HEK293T (cell line): ENCODE measurements around the gene NPHP4.

Experiments used
- CTCF ChIA-PET: fragments of 350-600 bp; formaldehyde crosslinking; extraction: SDS; loops from one replicate; lab custom pipeline; 2021; ENCODE audit warnings: antibody characterized with exemption, inconsistent platforms; lab: Yijun Ruan, JAX
- POLR2A ChIA-PET: fragments of 350-600 bp; formaldehyde crosslinking; extraction: SDS; loops from one replicate; lab custom pipeline; 2020; ENCODE audit warnings: antibody characterized with exemption, inconsistent platforms; lab: Yijun Ruan, JAX
- DNase-seq: peaks from one replicate; pipeline ENCODE4 v3.0.0; 2012; ENCODE audit warnings: mixed read lengths; ENCODE audit errors: extremely low spot score
- ARNT ChIP-seq: fragments of 450-650 bp; IDR thresholded peaks from 2 replicates; pipeline ENCODE4 v1.6.1; 2017; ENCODE audit warnings: mild to moderate bottlenecking
- BHLHE40 ChIP-seq: fragments of 450-650 bp; IDR thresholded peaks from 2 replicates; pipeline ENCODE4 v1.6.1; 2016; ENCODE audit warnings: mild to moderate bottlenecking, moderate library complexity, borderline replicate concordance
- CTBP1 ChIP-seq: fragments of 450-650 bp; IDR thresholded peaks from 2 replicates; pipeline ENCODE4 v1.6.1; 2016; ENCODE audit warnings: borderline replicate concordance
- ELF4 ChIP-seq: fragments of 450-650 bp; IDR thresholded peaks from 2 replicates; pipeline ENCODE4 v1.6.1; 2017; ENCODE audit warnings: antibody characterized with exemption
- FOXA1 ChIP-seq: fragments of 450-650 bp; IDR thresholded peaks from 2 replicates; pipeline ENCODE4 v1.6.1; 2016; ENCODE audit warnings: mild to moderate bottlenecking
- FOXK2 ChIP-seq: fragments of 450-650 bp; IDR thresholded peaks from 2 replicates; pipeline ENCODE4 v1.6.1; 2016; ENCODE audit warnings: mild to moderate bottlenecking
- FOXM1 ChIP-seq: fragments of 450-650 bp; IDR thresholded peaks from 2 replicates; pipeline ENCODE4 v1.6.1; 2017; ENCODE audit warnings: mild to moderate bottlenecking, borderline replicate concordance
- HDGF ChIP-seq: fragments of 450-650 bp; IDR thresholded peaks from 2 replicates; pipeline ENCODE4 v1.6.1; 2017; ENCODE audit warnings: antibody characterized with exemption, borderline replicate concordance
- L3MBTL2 ChIP-seq: fragments of 450-650 bp; conservative IDR thresholded peaks from 2 replicates; pipeline ENCODE4 v1.6.1; 2016; ENCODE audit warnings: mild to moderate bottlenecking
- LEF1 ChIP-seq: fragments of 450-650 bp; IDR thresholded peaks from 2 replicates; pipeline ENCODE4 v1.6.1; 2017; ENCODE audit warnings: mild to moderate bottlenecking, borderline replicate concordance
- NFRKB ChIP-seq: fragments of 450-650 bp; IDR thresholded peaks from 2 replicates; pipeline ENCODE4 v1.6.1; 2016; ENCODE audit warnings: mild to moderate bottlenecking, moderate library complexity
- PKNOX1 ChIP-seq: fragments of 450-650 bp; IDR thresholded peaks from 2 replicates; pipeline ENCODE4 v1.6.1; 2016
- SP1 ChIP-seq: fragments of 450-650 bp; IDR thresholded peaks from 2 replicates; pipeline ENCODE4 v1.6.1; 2017
- SUZ12 ChIP-seq: fragments of 450-650 bp; IDR thresholded peaks from 2 replicates; pipeline ENCODE4 v1.6.1; 2016; ENCODE audit warnings: mild to moderate bottlenecking
- TARDBP ChIP-seq: fragments of 450-650 bp; IDR thresholded peaks from 2 replicates; pipeline ENCODE4 v1.6.1; 2016
- ZNF384 ChIP-seq: fragments of 450-650 bp; IDR thresholded peaks from 2 replicates; pipeline ENCODE4 v1.6.1; 2016

NPHP4 gene

GRCh38 chr1:5859766-5860165 is 132.5 kb downstream of the NPHP4 start:
- ChIA-PET POLR2A (no interaction called here), CTCF (no interaction called here)
- no peak for TF ChIP-seq ZNF384
- TF ChIP-seq FOXA1: no peak
- TF ChIP-seq LEF1: no peak
- TF ChIP-seq SUZ12: no peak
- TF ChIP-seq ARNT: no peak
- DNase-seq: no peak

- ChIA-PET CTCF (no interaction called here), POLR2A (no interaction called here)
- TF ChIP-seq ARNT: no peak
- no peak for TF ChIP-seq CTBP1
- TF ChIP-seq PKNOX1: no peak
- no peak for TF ChIP-seq LEF1
- TF ChIP-seq ZNF384: no peak
- no peak for TF ChIP-seq FOXA1
- TF ChIP-seq SUZ12: no peak
- TF ChIP-seq SP1: no peak
- TF ChIP-seq ELF4: no peak
- TF ChIP-seq L3MBTL2: no peak
- no peak for TF ChIP-seq FOXM1
- DNase-seq: no peak
Measured at GRCh38 chr1:5858844-5859407, 133.3 kb downstream of the NPHP4 start.

- TF ChIP-seq FOXM1 (no peak), CTBP1 (no peak), NFRKB (no peak), FOXA1 (no peak), PKNOX1 (no peak), ZNF384 (no peak), ELF4 (no peak), L3MBTL2 (no peak), HDGF (no peak), SUZ12 (no peak), FOXK2 (no peak), ARNT (no peak), TARDBP (no peak), LEF1 (no peak), BHLHE40 (no peak), SP1 (no peak)
- no peak for DNase-seq
- POLR2A ChIA-PET: no interaction called here
- CTCF ChIA-PET: no interaction called here
Measured at GRCh38 chr1:5858246-5858645, 134.0 kb downstream of the NPHP4 start.

GRCh38 chr1:5857508-5858090 is 134.6 kb downstream of the NPHP4 start:
- POLR2A ChIA-PET: no interaction called here
- TF ChIP-seq HDGF: no peak
- TF ChIP-seq ARNT: no peak
- CTCF ChIA-PET: no interaction called here
- no peak for DNase-seq

GRCh38 chr1:5857011-5857410 is 135.2 kb downstream of the NPHP4 start:
- ChIA-PET CTCF (no interaction called here), POLR2A (no interaction called here)
- TF ChIP-seq NFRKB: no peak
- TF ChIP-seq SUZ12: no peak
- no peak for TF ChIP-seq FOXK2
- TF ChIP-seq FOXA1: no peak
- no peak for TF ChIP-seq L3MBTL2
- no peak for TF ChIP-seq ELF4
- TF ChIP-seq FOXM1: no peak
- TF ChIP-seq BHLHE40: no peak
- no peak for TF ChIP-seq TARDBP
- no peak for TF ChIP-seq SP1
- no peak for TF ChIP-seq HDGF
- no peak for TF ChIP-seq CTBP1
- TF ChIP-seq PKNOX1: no peak
- TF ChIP-seq ZNF384: no peak
- no peak for TF ChIP-seq ARNT
- TF ChIP-seq LEF1: no peak
- no peak for DNase-seq

- POLR2A ChIA-PET: no interaction called here
- DNase-seq: no peak
- CTCF ChIA-PET: no interaction called here
- TF ChIP-seq LEF1: no peak
- TF ChIP-seq SUZ12: no peak
- TF ChIP-seq PKNOX1: no peak
- no peak for TF ChIP-seq SP1
- no peak for TF ChIP-seq ARNT
- no peak for TF ChIP-seq ZNF384
- no peak for TF ChIP-seq FOXK2
- TF ChIP-seq TARDBP: no peak
- TF ChIP-seq L3MBTL2: no peak
- no peak for TF ChIP-seq NFRKB
- no peak for TF ChIP-seq BHLHE40
- no peak for TF ChIP-seq HDGF
- no peak for TF ChIP-seq CTBP1
- TF ChIP-seq FOXM1: no peak
- no peak for TF ChIP-seq ELF4
- no peak for TF ChIP-seq FOXA1
Measured at GRCh38 chr1:5856246-5856815, 135.9 kb downstream of the NPHP4 start.
